Caco-2 (cell line): ENCODE measurements around the gene ADAMTS19. TPM values are rescaled to one million over a fixed set of nuclear protein-coding genes. Genes with fewer than 3 reads are reported as not detected.

Experiments
- BruUV-seq: library from RNA; stranded (reverse); fragments of 400-500 nt; replicated peaks from 2 replicates; lab custom pipeline; 2021; lab: Mats Ljungman, UMichigan
- CTCF ChIA-PET: fragments of 300-600 bp; sonication (Branson Sonifier 250); formaldehyde crosslinking; loops from one replicate; lab custom pipeline; 2022; ENCODE audit warnings: antibody characterized with exemption; lab: Charles Lee
- POLR2A ChIA-PET: fragments of 300-600 bp; sonication (Branson Sonifier 250); formaldehyde crosslinking; loops from one replicate; lab custom pipeline; 2022; ENCODE audit warnings: antibody characterized with exemption; lab: Charles Lee
- DNase-seq, 2 experiments: peaks; one replicate each; pipeline versions ENCODE4 v3.0.0 to v3.0.0-alpha.2; 2020 to 2022
- H3K27me3 ChIP-seq: replicated peaks from 2 replicates; pipeline ENCODE4 v1.6.0; 2011; ENCODE audit warnings: low read length; ENCODE audit not compliant: control insufficient read depth, insufficient read depth
- H3K36me3 ChIP-seq: 2 replicates; pipeline ENCODE4 v1.5.1; 2011; ENCODE audit warnings: low read length; ENCODE audit not compliant: control insufficient read depth, insufficient read depth
- H3K4me1 ChIP-seq: fragments of 250-450 bp; sonication (Bioruptor Pico); 2 replicates; pipeline ENCODE4 v1.5.1; 2020; ENCODE audit warnings: mild to moderate bottlenecking
- H3K4me3 ChIP-seq: 2 replicates; pipeline ENCODE4 v1.5.1; 2011; ENCODE audit warnings: low read depth, mild to moderate bottlenecking, control low read depth, low read length
- H3K9me3 ChIP-seq: fragments of 250-450 bp; sonication (Bioruptor Pico); 2 replicates; pipeline ENCODE4 v1.5.1; 2020; ENCODE audit warnings: mild to moderate bottlenecking, moderate library complexity
- H3K27ac Mint-ChIP-seq: one replicate; pipeline ENCODE4 v1.8.0; 2022; ENCODE audit warnings: mixed read lengths; ENCODE audit not compliant: unreplicated experiment
- H3K27me3 Mint-ChIP-seq: one replicate; pipeline ENCODE4 v1.8.0; 2022; ENCODE audit warnings: mixed read lengths; ENCODE audit not compliant: insufficient read depth, unreplicated experiment
- H3K36me3 Mint-ChIP-seq: one replicate; pipeline ENCODE4 v1.8.0; 2022; ENCODE audit warnings: mild to moderate bottlenecking, mixed read lengths; ENCODE audit not compliant: insufficient read depth, unreplicated experiment
- H3K4me1 Mint-ChIP-seq: one replicate; pipeline ENCODE4 v1.8.0; 2022; ENCODE audit warnings: low read depth, mixed read lengths; ENCODE audit not compliant: unreplicated experiment
- H3K4me3 Mint-ChIP-seq: one replicate; pipeline ENCODE4 v1.8.0; 2022; ENCODE audit warnings: mild to moderate bottlenecking, moderate library complexity, mixed read lengths; ENCODE audit not compliant: unreplicated experiment
- H3K9me3 Mint-ChIP-seq: one replicate; pipeline ENCODE4 v1.8.0; 2022; ENCODE audit warnings: mixed read lengths; ENCODE audit not compliant: unreplicated experiment
- CTCF ChIP-seq, 2 experiments: fragments of 200-600 bp in 1 of 2; IDR thresholded peaks; 1 replicate in 1 of 2; 2 replicates in 1 of 2; pipeline versions ENCODE4 v1.5.1 to v1.8.0; 2011 to 2022; ENCODE audit warnings: antibody characterized with exemption in 1 of 2, control low read depth in 1 of 2, inconsistent platforms in 1 of 2, low read depth in 1 of 2, low read length in 1 of 2, mild to moderate bottlenecking in 1 of 2, moderate library complexity in 1 of 2; ENCODE audit not compliant: insufficient read depth in 1 of 2, severe bottlenecking in 1 of 2, unreplicated experiment in 1 of 2
- intact Hi-C: fragments of 100-400 bp; cut with micrococcal nuclease; formaldehyde crosslinking; loops from one replicate; pipeline ENCODE4 v1.10.0; 2022; ENCODE audit not compliant: unreplicated experiment
- total RNA-seq: library from RNA; stranded (reverse); gene quantifications from 2 replicates; pipeline ENCODE4 v1.2.3, GENCODE V29; 2022

Gene ADAMTS19
- total RNA-seq, 1 experiment from 2014 or later = 0.95 TPM

GRCh38 chr5:129766798-129767197 is 306.7 kb downstream of the ADAMTS19 start:
- ChIA-PET CTCF (no interaction called here), POLR2A (no interaction called here)
- no peaks in the 10 kb centered on the region for H3K9me3 ChIP-seq
- intact Hi-C loops = loop anchor here (10.0 kb wide), 1 partner anchor 1552 kb away; no protein-coding TSS in a partner anchor
- Mint-ChIP-seq H3K36me3 (no peaks in the 10 kb centered on the region), H3K27ac (no peak overlapping the region), H3K27me3 (no peaks in the 10 kb centered on the region), H3K9me3 (no peaks in the 10 kb centered on the region), H3K4me3 (no peak overlapping the region), H3K4me1 (no peaks in the 10 kb centered on the region)
- H3K4me3 ChIP-seq = no peak overlapping the region
- H3K27me3 ChIP-seq = no peaks in the 10 kb centered on the region
- no peaks in the 10 kb centered on the region for H3K36me3 ChIP-seq
- TF ChIP-seq CTCF (IDR thresholded peaks at IDR 0.05; ENCODE audit: insufficient read depth in 1 of 2, low read depth in 1 of 2, low read length in 1 of 2, severe bottlenecking in 1 of 2, unreplicated experiment in 1 of 2) = no peak
- no TSS peak for BruUV-seq
- no peak for DNase-seq
- no peaks in the 10 kb centered on the region; the same call in 1 of the 2 replicates for H3K4me1 ChIP-seq

- DNase-seq = peak; percentile 76 to 83
- Histone ChIP-seq H3K4me3 (no peak overlapping the region), H3K9me3 (no peaks in the 10 kb centered on the region), H3K27me3 (no peaks in the 10 kb centered on the region), H3K36me3 (no peaks in the 10 kb centered on the region), H3K4me1 (no peaks in the 10 kb centered on the region; the same call in 1 of the 2 replicates)
- H3K27ac Mint-ChIP-seq = no peak overlapping the region
- intact Hi-C loops = loop anchor here (1.0 to 10.0 kb wide), 8 partner anchors 72 to 1553 kb away; no protein-coding TSS in a partner anchor
- POLR2A ChIA-PET = no interaction called here
- H3K4me3 Mint-ChIP-seq = no peak overlapping the region
- no peaks in the 10 kb centered on the region for H3K4me1 Mint-ChIP-seq
- BruUV-seq = no TSS peak
- no peaks in the 10 kb centered on the region for H3K9me3 Mint-ChIP-seq
- TF ChIP-seq CTCF (IDR thresholded peaks at IDR 0.05; ENCODE audit: insufficient read depth in 1 of 2, low read depth in 1 of 2, low read length in 1 of 2, severe bottlenecking in 1 of 2, unreplicated experiment in 1 of 2) = peak; percentile 95 to 96
- H3K36me3 Mint-ChIP-seq = no peaks in the 10 kb centered on the region
- no peaks in the 10 kb centered on the region for H3K27me3 Mint-ChIP-seq
- CTCF ChIA-PET = no interaction called here
Measured at GRCh38 chr5:129767927-129768380, 307.9 kb downstream of the ADAMTS19 start.

- no peak for DNase-seq
- intact Hi-C loops = loop anchor here (1.0 to 10.0 kb wide), 8 partner anchors 72 to 1554 kb away; no protein-coding TSS in a partner anchor
Measured at GRCh38 chr5:129768735-129769134, 308.6 kb downstream of the ADAMTS19 start.

More at GRCh38 chr5:129768735-129769134, 308.6 kb downstream of the ADAMTS19 start:
- Mint-ChIP-seq H3K9me3 (no peaks in the 10 kb centered on the region), H3K27me3 (peaks cover 2% of the 10 kb centered on the region), H3K27ac (no peak overlapping the region), H3K36me3 (no peaks in the 10 kb centered on the region), H3K4me1 (no peaks in the 10 kb centered on the region), H3K4me3 (no peak overlapping the region)
- H3K36me3 ChIP-seq = no peaks in the 10 kb centered on the region
- TF ChIP-seq CTCF (IDR thresholded peaks at IDR 0.05; ENCODE audit: insufficient read depth in 1 of 2, low read depth in 1 of 2, low read length in 1 of 2, severe bottlenecking in 1 of 2, unreplicated experiment in 1 of 2) = no peak
- ChIA-PET CTCF (no interaction called here), POLR2A (no interaction called here)
- no peaks in the 10 kb centered on the region for H3K27me3 ChIP-seq
- no peaks in the 10 kb centered on the region for H3K9me3 ChIP-seq
- no TSS peak for BruUV-seq
- H3K4me1 ChIP-seq = no peaks in the 10 kb centered on the region; the same call in 1 of the 2 replicates
- no peak overlapping the region for H3K4me3 ChIP-seq
